SK-N-SH treated with all-trans-retinoic acid at 6 μM for 48 hours (cell line): ENCODE data around the gene DDX19B.

Source experiments
- ARNTL ChIP-seq: fragments of 450-650 bp; formaldehyde crosslinking; IDR thresholded peaks from 2 replicates; pipeline ENCODE4 v1.5.0; 2020; ENCODE audit warnings: low read depth, mild to moderate bottlenecking, moderate library complexity, borderline replicate concordance
- GLIS3 ChIP-seq: fragments of 250-450 bp; sonication (Bioruptor Pico); IDR thresholded peaks from 2 replicates; pipeline ENCODE4 v1.5.0; 2020; ENCODE audit warnings: mild to moderate bottlenecking, moderate library complexity
- RARB ChIP-seq: fragments of 250-450 bp; sonication (Bioruptor Pico); IDR thresholded peaks from 2 replicates; pipeline ENCODE4 v1.8.0; 2021; ENCODE audit warnings: mild to moderate bottlenecking, moderate library complexity
- TCF4 ChIP-seq: fragments of 250-450 bp; sonication (Bioruptor Pico); IDR thresholded peaks from 2 replicates; pipeline ENCODE4 v1.8.0; 2021; ENCODE audit warnings: mild to moderate bottlenecking, moderate library complexity, borderline replicate concordance
- ZFP3 ChIP-seq: fragments of 250-450 bp; sonication (Bioruptor Pico); IDR thresholded peaks from 2 replicates; pipeline ENCODE4 v1.5.0; 2020; ENCODE audit warnings: mild to moderate bottlenecking, moderate library complexity
- ZNF565 ChIP-seq: fragments of 450-650 bp; formaldehyde crosslinking; conservative IDR thresholded peaks from 2 replicates; pipeline ENCODE4 v1.5.0; 2020; ENCODE audit warnings: low read depth, mild to moderate bottlenecking, moderate library complexity
- ZNF70 ChIP-seq: fragments of 450-650 bp; formaldehyde crosslinking; IDR thresholded peaks from 2 replicates; pipeline ENCODE4 v1.5.0; 2020; ENCODE audit warnings: mild to moderate bottlenecking, moderate library complexity
- TF ChIP-seq, protein P1 (sequence below): fragments of 250-450 bp; sonication (Bioruptor Pico); IDR thresholded peaks from 2 replicates; pipeline ENCODE4 v1.8.0; 2020; ENCODE audit warnings: mild to moderate bottlenecking, moderate library complexity, borderline replicate concordance
- TF ChIP-seq, protein P2 (sequence below): fragments of 250-450 bp; sonication (Bioruptor Pico); IDR thresholded peaks from 2 replicates; pipeline ENCODE4 v1.5.1; 2020; ENCODE audit warnings: low read depth, mild to moderate bottlenecking, moderate library complexity

DNA sequence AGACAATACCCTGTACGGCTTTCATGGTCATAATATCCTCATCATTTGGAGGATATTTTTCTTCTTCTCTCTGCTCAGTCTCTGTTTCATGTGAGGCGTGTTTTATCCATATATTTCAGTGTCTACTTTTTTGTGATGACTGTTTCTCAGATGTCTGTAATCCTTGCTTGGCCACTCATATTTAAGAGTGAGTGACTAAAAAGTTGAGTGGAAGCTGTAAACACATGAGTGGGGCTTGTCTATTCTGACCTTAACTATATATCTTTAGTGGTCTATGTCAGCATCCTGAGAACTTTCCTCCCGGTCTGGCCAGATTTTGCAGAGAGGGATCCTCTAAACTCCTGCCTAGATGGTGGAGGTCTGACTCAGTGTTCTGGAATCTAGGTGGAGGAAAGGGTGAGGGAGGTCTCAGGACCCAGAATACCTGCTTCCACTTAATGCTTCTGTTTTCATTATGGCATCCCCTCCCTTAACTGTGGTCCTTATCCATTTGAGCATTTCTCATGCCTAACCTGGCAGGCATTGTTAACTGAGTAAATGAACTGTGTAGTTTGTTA, 6.0 kb downstream of the DDX19B start:
- TF ChIP-seq ZNF565 (CRISPR knock-in tag) (no peak), ARNTL (CRISPR knock-in tag) (no peak), TCF4 (CRISPR knock-in tag) (no peak), RARB (no peak), ZFP3 (CRISPR knock-in tag) (no peak), GLIS3 (CRISPR knock-in tag) (no peak), ZNF70 (CRISPR knock-in tag) (no peak)
- TF ChIP-seq, protein P1, sequence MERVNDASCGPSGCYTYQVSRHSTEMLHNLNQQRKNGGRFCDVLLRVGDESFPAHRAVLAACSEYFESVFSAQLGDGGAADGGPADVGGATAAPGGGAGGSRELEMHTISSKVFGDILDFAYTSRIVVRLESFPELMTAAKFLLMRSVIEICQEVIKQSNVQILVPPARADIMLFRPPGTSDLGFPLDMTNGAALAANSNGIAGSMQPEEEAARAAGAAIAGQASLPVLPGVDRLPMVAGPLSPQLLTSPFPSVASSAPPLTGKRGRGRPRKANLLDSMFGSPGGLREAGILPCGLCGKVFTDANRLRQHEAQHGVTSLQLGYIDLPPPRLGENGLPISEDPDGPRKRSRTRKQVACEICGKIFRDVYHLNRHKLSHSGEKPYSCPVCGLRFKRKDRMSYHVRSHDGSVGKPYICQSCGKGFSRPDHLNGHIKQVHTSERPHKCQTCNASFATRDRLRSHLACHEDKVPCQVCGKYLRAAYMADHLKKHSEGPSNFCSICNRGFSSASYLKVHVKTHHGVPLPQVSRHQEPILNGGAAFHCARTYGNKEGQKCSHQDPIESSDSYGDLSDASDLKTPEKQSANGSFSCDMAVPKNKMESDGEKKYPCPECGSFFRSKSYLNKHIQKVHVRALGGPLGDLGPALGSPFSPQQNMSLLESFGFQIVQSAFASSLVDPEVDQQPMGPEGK (CRISPR knock-in tag), result no peak
- TF ChIP-seq, protein P2, sequence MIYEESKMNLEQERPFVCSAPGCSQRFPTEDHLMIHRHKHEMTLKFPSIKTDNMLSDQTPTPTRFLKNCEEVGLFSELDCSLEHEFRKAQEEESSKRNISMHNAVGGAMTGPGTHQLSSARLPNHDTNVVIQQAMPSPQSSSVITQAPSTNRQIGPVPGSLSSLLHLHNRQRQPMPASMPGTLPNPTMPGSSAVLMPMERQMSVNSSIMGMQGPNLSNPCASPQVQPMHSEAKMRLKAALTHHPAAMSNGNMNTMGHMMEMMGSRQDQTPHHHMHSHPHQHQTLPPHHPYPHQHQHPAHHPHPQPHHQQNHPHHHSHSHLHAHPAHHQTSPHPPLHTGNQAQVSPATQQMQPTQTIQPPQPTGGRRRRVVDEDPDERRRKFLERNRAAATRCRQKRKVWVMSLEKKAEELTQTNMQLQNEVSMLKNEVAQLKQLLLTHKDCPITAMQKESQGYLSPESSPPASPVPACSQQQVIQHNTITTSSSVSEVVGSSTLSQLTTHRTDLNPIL (CRISPR knock-in tag), result no peak
